OCI-LY7 (cell line): Measurements from ENCODE around the gene KLK2. TPM values are rescaled to one million over a fixed set of nuclear protein-coding genes. Genes with fewer than 3 reads are reported as not detected.

Experiments used
- BruUV-seq: library from RNA; stranded (reverse); fragments of 400-500 nt; replicated peaks from 2 replicates; lab custom pipeline; 2021; lab: Mats Ljungman, UMichigan
- CTCF ChIA-PET: fragments of 300-600 bp; sonication (Branson Sonifier 250); formaldehyde crosslinking; loops from one replicate; lab custom pipeline; 2022; ENCODE audit warnings: antibody characterized with exemption; ENCODE audit not compliant: unreplicated experiment; lab: Charles Lee
- POLR2A ChIA-PET: fragments of 300-600 bp; sonication (Branson Sonifier 250); formaldehyde crosslinking; loops from one replicate; lab custom pipeline; 2022; ENCODE audit warnings: antibody characterized with exemption; lab: Charles Lee
- DNase-seq: peaks from one replicate; pipeline ENCODE4 v3.0.0-alpha.2; 2015; ENCODE audit warnings: low spot score
- H2AFZ ChIP-seq: fragments of 200-600 bp; sonication (generic), shearing (Covaris generic); 2 replicates; pipeline ENCODE4 v1.6.1; 2014; ENCODE audit warnings: mild to moderate bottlenecking, antibody characterized with exemption, low read length, moderate library complexity
- H3K27ac ChIP-seq: fragments of 200-600 bp; sonication (generic); 2 replicates; pipeline ENCODE4 v1.5.1; 2014; ENCODE audit warnings: mixed run types, low read depth, mild to moderate bottlenecking, moderate library complexity, low read length, inconsistent platforms; ENCODE audit not compliant: poor library complexity, severe bottlenecking
- H3K36me3 ChIP-seq: fragments of 200-600 bp; sonication (generic); 2 replicates; pipeline ENCODE4 v1.6.1; 2014; ENCODE audit warnings: mild to moderate bottlenecking, antibody characterized with exemption, low read length, moderate library complexity, mixed read lengths; ENCODE audit not compliant: insufficient read depth
- H3K4me1 ChIP-seq: fragments of 200-600 bp; sonication (generic); 2 replicates; pipeline ENCODE4 v1.5.1; 2014; ENCODE audit warnings: mild to moderate bottlenecking, low read length; ENCODE audit not compliant: insufficient read depth, poor library complexity, severe bottlenecking
- H3K4me2 ChIP-seq: fragments of 200-600 bp; sonication (generic); 2 replicates; pipeline ENCODE4 v1.6.1; 2014; ENCODE audit warnings: mild to moderate bottlenecking, low read length
- H3K4me3 ChIP-seq: fragments of 200-600 bp; sonication (generic); 2 replicates; pipeline ENCODE4 v1.5.1; 2014; ENCODE audit warnings: mild to moderate bottlenecking, low read depth, low read length; ENCODE audit not compliant: poor library complexity, severe bottlenecking
- H3K79me2 ChIP-seq: fragments of 200-600 bp; sonication (generic); 2 replicates; pipeline ENCODE4 v1.6.1; 2016; ENCODE audit warnings: low read depth, mild to moderate bottlenecking, low read length, moderate library complexity, mixed read lengths; ENCODE audit not compliant: insufficient read depth
- H3K9me2 ChIP-seq: fragments of 200-600 bp; sonication (generic); 2 replicates; pipeline ENCODE4 v1.6.1; 2016; ENCODE audit warnings: mild to moderate bottlenecking, low read length, mixed read lengths; ENCODE audit not compliant: insufficient read depth
- H3K9me3 ChIP-seq: fragments of 200-600 bp; sonication (generic); 2 replicates; pipeline ENCODE4 v1.6.1; 2014; ENCODE audit warnings: mild to moderate bottlenecking, mixed run types, low read length, mixed read lengths
- H4K20me1 ChIP-seq: fragments of 200-600 bp; sonication (generic); 2 replicates; pipeline ENCODE4 v1.6.1; 2014; ENCODE audit warnings: mild to moderate bottlenecking, antibody characterized with exemption, low read length, moderate library complexity, mixed read lengths; ENCODE audit not compliant: insufficient read depth
- EZH2phosphoT487 ChIP-seq: fragments of 200-600 bp; sonication (generic); IDR thresholded peaks from 2 replicates; pipeline ENCODE4 v1.6.1; 2018; ENCODE audit warnings: low read depth, borderline replicate concordance, mild to moderate bottlenecking, mixed run types, antibody characterized with exemption, low read length, moderate library complexity, mixed read lengths
- intact Hi-C: fragments of 100-400 bp; cut with micrococcal nuclease; formaldehyde crosslinking; loops from one replicate; pipeline ENCODE4 v1.10.0; 2022; ENCODE audit not compliant: unreplicated experiment
- total RNA-seq, 2 experiments: library from RNA; depleted of rRNA in 1 of 2; stranded (reverse); fragments of >200 nt in 1 of 2; shearing (Covaris generic) in 1 of 2; gene quantifications; 2 replicates each; pipeline ENCODE4 v1.2.3, GENCODE V29; 2014 to 2022
- TF ChIP-seq, protein P1 (sequence below): fragments of 200-600 bp; sonication (generic); conservative IDR thresholded peaks from 2 replicates; pipeline ENCODE4 v1.5.1; 2014; ENCODE audit warnings: mild to moderate bottlenecking, antibody characterized with exemption, low read length, moderate library complexity, mixed read lengths

Gene KLK2
- total RNA-seq, 2 experiments from 2014 or later = not detected

- intact Hi-C loops = no loop called here
- TF ChIP-seq, protein P1, sequence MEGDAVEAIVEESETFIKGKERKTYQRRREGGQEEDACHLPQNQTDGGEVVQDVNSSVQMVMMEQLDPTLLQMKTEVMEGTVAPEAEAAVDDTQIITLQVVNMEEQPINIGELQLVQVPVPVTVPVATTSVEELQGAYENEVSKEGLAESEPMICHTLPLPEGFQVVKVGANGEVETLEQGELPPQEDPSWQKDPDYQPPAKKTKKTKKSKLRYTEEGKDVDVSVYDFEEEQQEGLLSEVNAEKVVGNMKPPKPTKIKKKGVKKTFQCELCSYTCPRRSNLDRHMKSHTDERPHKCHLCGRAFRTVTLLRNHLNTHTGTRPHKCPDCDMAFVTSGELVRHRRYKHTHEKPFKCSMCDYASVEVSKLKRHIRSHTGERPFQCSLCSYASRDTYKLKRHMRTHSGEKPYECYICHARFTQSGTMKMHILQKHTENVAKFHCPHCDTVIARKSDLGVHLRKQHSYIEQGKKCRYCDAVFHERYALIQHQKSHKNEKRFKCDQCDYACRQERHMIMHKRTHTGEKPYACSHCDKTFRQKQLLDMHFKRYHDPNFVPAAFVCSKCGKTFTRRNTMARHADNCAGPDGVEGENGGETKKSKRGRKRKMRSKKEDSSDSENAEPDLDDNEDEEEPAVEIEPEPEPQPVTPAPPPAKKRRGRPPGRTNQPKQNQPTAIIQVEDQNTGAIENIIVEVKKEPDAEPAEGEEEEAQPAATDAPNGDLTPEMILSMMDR = no peak
- no peak for TF ChIP-seq EZH2phosphoT487
Observed at GRCh38 chr19:50877338-50877737, 4.1 kb downstream of the KLK2 start.

DNA sequence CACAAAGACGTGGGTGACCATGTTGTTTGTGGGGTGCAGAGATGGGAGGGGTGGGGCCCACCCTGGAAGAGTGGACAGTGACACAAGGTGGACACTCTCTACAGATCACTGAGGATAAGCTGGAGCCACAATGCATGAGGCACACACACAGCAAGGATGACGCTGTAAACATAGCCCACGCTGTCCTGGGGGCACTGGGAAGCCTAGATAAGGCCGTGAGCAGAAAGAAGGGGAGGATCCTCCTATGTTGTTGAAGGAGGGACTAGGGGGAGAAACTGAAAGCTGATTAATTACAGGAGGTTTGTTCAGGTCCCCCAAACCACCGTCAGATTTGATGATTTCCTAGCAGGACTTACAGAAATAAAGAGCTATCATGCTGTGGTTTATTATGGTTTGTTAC, 5.6 kb downstream of the KLK2 start:
- no peaks in the 10 kb centered on the region for H3K4me1 ChIP-seq
- H2AFZ ChIP-seq = no peak overlapping the region

More at GRCh38 chr19:50877338-50877737, 4.1 kb downstream of the KLK2 start:
- no peak for DNase-seq
- Histone ChIP-seq H2AFZ (no peak overlapping the region), H3K4me1 (no peaks in the 10 kb centered on the region), H3K79me2 (no peaks in the 10 kb centered on the region), H3K9me2 (no peaks in the 10 kb centered on the region), H3K36me3 (no peaks in the 10 kb centered on the region), H4K20me1 (no peaks in the 10 kb centered on the region), H3K4me3 (no peak overlapping the region), H3K27ac (no peak overlapping the region), H3K9me3 (no peaks in the 10 kb centered on the region), H3K4me2 (no peak overlapping the region)
- BruUV-seq = no TSS peak
- ChIA-PET CTCF (no interaction called here), POLR2A (no interaction called here)

DNA sequence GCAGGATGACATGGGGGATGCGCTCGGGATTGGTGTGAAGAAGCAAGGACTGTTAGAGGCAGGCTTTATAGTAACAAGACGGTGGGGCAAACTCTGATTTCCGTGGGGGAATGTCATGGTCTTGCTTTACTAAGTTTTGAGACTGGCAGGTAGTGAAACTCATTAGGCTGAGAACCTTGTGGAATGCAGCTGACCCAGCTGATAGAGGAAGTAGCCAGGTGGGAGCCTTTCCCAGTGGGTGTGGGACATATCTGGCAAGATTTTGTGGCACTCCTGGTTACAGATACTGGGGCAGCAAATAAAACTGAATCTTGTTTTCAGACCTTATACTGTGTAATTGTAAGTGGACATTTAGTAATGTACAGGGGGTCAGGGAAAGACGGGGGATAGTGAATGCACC, 7.0 kb downstream of the KLK2 start:
- TF ChIP-seq, protein P1 = no peak
- no peak for TF ChIP-seq EZH2phosphoT487
- Histone ChIP-seq H3K27ac (no peak overlapping the region), H3K9me2 (no peaks in the 10 kb centered on the region), H3K79me2 (no peaks in the 10 kb centered on the region), H3K36me3 (no peaks in the 10 kb centered on the region), H3K9me3 (no peaks in the 10 kb centered on the region), H4K20me1 (no peaks in the 10 kb centered on the region), H2AFZ (no peak overlapping the region), H3K4me3 (no peak overlapping the region), H3K4me2 (no peak overlapping the region), H3K4me1 (no peaks in the 10 kb centered on the region)
- DNase-seq = no peak
- CTCF ChIA-PET = no interaction called here
- BruUV-seq = no TSS peak
- POLR2A ChIA-PET = no interaction called here
- intact Hi-C loops = no loop called here

More for the DNA sequence above, 5.6 kb downstream of the KLK2 start:
- Histone ChIP-seq H4K20me1 (no peaks in the 10 kb centered on the region), H3K27ac (no peak overlapping the region), H3K36me3 (no peaks in the 10 kb centered on the region), H3K9me3 (no peaks in the 10 kb centered on the region), H3K9me2 (no peaks in the 10 kb centered on the region), H3K4me3 (no peak overlapping the region), H3K4me2 (no peak overlapping the region), H3K79me2 (no peaks in the 10 kb centered on the region)
- no peak for DNase-seq
- ChIA-PET POLR2A (no interaction called here), CTCF (no interaction called here)
- intact Hi-C loops = no loop called here
- no TSS peak for BruUV-seq
- TF ChIP-seq, protein P1 = no peak
- TF ChIP-seq EZH2phosphoT487 = no peak
